C4-2B (cell line): ENCODE data around the gene LRRC75B.

Experiments used
- CTCF ChIP-seq: fragments of 450-650 bp; conservative IDR thresholded peaks from 2 replicates; pipeline ENCODE4 v1.5.1; 2017; ENCODE audit warnings: mild to moderate bottlenecking
- ZFX ChIP-seq: fragments of 450-650 bp; IDR thresholded peaks from 2 replicates; pipeline ENCODE4 v1.6.1; 2017

DNA sequence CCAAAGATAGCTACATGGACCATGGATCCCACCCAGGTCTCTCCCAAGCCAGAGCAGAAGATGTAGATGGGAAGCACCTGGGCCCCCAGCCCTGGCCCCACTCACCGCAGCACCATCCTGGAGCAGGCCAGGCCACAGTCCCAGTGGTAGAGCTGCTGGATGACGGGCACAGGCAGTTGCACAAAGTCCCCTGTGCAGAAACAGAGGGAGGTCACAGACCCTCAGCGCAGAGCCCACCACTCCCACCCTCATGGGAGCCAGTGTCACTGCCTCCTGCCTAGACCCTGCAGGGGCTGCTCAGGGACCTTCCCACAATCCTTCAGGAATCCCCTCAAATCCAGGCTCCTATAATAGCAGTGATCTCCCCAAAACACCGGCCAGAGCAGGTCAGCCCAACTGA, 44.1 kb downstream of the LRRC75B start:
- TF ChIP-seq CTCF, result no peak
- no peak for TF ChIP-seq ZFX
